HTR-8/SVneo (cell line): ENCODE results near the gene ASAH2.
"Not testable (repeated sequence)": the region's sequence is repeated elsewhere in the genome, so short reads cannot be mapped to it uniquely, and the experiment has no call there.

Source experiments
- DNase-seq: peaks from one replicate; pipeline ENCODE4 v3.0.0; 2011; ENCODE audit warnings: low spot score, mixed read lengths; ENCODE audit not compliant: insufficient read length
- FAIRE-seq: peaks from 2 replicates; lab custom pipeline; 2011; peaks lifted over from hg19 to GRCh38; lab: Jason Lieb, UNC

The ASAH2 gene

DNA sequence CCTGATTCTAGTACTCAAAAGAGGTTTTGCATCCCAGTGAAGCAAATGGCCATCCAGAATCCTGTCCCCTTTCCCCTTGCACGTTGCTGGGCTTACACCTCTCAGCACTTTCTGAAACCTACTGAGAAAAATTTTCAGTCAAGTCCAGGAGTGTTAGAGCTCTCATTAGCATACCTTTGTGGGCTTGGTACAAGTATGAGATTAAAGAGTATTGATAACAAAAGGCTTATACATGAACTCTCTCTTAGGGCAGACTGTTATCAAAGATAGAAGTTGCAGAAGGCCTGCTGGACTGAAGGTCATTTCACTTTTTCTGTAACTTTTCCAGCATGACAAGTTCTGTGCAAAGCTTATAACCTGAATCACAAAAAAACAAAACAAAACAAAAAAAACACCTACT is at the start of gene ASAH2:
ASAH2 (minus strand) TSS at position 123 of the 400 bp plus-strand sequence. CDS start 2,906 bp downstream, outside the sequence.
- DNase-seq, result no peak
- no peak for FAIRE-seq

DNA sequence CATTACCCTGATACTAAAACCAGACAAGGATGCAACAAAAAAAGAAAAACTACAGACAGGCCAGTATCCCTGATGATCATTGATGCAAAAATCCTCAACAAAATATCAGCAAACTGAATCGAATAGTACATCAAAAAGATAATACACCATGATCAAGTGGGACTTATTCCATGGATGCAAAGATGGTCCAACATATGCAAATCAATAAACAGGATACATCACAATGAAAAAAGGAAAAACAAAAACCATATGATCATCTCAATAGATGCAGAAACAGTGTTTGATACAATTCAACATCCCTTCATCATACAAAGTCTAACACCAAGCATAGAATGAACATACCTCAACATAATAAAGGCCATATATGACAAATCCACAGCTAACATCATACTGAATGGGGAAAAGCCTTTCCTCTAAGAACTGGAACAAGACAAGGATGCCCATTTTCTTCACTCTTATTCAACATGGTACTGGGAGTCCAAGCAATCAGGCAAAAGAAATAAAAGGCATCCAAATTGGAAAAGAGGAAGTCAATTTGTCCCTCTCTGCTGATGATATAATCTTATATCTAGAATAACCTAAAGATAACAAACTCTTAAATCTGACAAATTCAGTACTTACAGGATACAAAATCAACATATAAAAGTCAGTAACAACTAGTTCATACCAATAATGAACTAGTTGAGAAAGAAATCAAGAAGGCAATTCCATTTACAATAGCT is 48.8 kb upstream of the ASAH2 start:
- DNase-seq, result no peak
- FAIRE-seq, result no peak

DNA sequence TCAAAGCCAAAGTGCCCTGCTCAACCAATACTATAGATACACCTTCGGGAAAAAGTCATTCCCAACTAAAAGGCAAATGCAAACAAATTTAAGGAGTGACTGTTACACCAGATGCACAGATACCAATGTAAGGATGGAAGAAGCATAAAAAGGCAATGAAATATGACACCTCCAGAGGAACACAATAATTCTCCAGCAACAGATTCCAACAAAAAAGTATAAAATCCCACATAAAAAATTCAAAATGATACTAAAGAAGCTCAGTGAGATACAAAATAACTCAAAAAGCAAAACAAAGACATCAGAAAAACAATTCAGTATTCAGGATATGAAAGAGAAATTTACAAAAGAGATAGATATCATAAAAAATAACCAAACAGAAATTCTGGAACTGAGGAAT is 44.1 kb upstream of the ASAH2 start:
- FAIRE-seq, result no peak
- no peak for DNase-seq

DNA sequence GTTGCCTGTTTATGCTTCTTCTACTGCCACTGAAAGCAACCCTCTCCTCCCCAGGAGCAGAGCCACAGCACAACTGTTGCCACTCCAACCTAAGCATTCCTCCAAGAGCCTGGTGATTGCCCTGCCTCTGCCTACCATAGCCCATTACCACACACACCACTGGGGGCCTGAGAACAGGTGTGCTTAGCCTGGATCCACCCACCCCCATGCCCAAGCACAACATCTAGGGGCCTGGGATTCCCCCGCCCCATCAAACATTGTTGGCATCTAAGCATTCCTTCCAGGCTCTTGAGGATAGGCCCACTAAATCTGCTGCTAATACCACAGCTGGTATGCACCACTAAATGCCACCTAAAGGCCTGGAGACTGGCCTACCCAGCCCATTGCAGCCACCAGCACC is 43.3 kb upstream of the ASAH2 start:
- FAIRE-seq, result no peak
- no peak for DNase-seq

DNA sequence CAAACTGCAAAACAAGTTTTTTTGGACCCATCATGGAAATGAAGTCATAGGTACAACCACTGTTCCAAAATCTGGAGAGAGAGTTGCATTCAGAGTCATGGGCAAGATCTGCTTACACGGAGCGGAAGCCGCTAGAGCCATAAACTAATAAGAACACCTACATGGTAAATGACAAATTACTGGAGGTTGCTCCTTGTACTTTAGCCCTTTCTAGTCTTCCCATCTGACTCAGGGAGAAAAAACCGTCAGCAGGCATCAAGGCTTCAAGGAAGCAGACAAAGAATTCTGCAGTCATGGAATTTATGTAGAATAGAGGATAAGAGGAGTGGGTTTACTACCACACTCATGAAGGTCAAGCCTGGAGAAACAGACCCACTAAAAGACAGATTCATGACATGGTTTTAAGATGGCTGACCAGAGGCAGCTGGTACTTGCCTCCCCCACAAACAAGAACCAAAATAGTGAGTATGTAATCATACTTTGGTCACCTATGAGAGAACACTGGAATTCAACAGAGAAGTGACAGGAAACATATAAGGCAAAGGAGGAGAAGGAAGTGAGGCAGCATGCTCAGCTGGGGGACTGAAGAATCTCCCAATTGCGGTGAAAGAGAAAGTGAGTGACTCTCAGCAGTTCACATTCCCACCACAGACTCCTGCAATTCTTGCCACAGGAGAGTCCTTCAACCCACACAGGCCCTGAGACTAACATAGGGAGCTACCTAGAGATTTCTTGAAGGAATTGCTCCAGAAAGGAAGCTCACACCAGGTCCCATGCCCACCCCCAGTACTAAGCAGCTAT is 42.4 kb upstream of the ASAH2 start:
- FAIRE-seq (no peak), DNase-seq (no peak)

DNA sequence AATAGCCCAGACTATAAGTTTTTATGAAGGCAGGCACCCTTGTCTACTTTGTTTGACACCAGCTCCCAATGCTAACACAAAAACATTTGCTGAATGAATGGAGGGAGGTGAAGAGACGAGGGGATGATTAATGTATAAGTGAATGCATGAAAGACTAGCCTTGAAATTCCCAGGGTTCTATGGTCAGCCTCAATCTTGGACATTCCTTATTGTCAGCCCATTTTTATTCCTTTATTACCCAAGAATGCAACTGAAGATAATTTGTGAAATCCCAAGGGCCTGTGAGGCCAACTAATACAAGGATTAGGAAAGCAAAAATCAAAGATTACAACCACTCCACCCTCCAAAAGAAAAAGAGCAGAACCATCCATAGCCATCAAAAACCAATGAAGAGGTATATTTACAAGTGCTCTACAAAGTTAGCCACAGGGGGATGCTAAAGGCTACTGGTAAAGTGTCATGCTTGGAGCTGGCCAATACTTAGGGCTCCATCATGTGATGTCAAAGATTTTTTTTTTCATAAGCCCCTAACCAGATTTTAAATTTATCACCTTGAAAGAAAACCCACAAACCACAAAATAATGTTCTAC is 40.0 kb upstream of the ASAH2 start:
- DNase-seq, result no peak
- FAIRE-seq, result no peak

DNA sequence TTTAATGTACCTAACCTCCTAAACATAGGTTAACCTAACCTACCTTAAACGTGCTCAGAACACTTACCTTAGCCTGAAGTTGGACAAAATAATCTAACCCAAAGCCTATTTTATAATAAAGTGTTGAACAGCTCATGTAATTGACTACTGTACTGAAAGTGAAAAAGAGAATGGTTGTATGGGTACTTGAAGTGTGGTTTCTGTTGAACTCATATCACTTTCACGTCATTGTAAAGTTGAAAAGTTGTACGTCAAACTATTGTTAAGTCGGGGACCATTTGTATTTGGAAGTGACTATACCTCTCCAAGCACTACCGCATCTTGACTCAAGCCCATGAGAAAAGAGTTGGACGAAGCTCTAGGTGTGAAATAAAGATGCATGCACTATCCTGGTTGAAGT is 37.9 kb upstream of the ASAH2 start:
- no peak for DNase-seq
- no peak for FAIRE-seq

DNA sequence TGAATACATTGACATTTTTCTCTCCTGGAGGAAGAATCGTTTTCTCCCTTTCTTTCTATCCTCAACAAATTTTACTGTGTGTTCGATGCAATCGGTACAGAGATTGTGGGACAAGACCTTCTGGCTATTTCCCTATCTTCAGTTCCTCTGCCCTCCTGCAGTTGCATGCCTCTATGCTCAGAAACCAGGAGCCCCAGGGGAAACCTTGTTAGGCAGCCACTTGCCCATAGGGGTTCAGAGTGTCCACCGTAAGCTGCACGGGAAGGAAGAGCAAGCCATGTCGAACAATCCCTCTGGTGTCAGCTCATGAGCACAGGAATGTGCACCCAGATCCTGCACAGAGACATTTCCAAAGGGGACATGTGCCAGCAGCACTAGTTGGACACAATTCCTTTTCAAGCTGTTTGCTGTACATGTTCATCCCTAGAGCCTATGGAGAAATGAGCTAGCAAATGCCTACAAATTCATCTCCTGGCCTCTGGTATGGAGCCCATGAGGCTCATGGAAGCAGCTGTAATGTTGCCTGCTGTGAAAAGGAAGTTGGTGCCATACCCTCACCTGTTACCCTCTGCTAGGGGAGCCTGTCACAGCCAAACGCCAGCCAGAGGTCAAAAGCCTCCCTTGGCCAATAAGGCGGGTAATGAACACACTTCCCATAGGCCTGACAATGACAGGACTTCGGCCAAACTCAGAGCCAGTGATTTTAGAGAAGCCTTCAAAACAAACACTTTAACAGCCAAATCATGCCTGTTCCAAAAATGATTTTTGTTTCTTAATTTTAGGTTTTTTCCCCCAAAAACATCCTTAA is 35.9 kb upstream of the ASAH2 start:
- no peak for DNase-seq
- FAIRE-seq, result no peak

DNA sequence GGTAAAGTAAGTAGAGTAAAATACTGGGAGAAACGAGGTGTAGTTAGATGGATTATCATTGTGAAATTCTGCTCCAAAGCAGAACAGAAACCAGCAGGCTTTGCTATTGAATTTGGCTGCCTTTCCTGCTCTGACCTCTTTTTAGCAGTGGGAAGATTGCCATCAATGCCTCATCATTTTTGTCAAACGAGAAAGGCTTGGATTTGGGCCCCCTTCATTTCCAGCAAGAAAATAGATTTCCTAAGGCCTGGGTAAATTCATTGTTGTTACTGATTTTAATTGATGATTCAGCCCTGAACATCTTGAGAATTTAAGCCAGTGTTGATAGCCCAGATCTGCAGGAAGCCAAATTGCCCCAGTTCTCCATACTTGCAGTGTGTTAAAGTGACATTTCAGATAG is 35.2 kb upstream of the ASAH2 start:
- DNase-seq (no peak), FAIRE-seq (no peak)

DNA sequence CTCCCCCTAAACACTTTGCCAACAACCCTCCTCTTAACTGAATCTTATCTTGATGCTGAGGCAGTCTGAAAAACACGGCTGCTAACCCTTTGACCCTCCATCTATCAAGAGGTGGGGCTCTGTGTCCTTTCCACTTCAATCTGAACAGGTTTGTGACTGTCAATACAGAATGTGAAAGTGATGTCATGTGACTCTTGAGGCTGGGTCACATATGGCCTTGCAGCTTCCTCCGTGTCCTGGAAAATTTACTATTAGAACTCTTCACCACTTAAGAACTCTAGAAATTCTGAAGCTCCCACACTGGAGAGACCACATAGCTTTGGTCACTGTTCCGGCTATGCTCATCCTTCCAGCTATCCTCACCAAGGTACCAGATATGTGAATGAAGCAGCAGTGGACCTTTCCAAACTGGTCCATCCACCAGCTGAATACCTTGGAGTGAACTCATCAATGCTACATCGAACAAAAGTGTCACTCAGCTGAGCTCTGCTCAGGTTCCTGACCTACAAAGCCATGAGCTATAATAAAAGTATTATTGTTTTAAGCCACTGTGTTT is 30.7 kb upstream of the ASAH2 start:
- DNase-seq (no peak), FAIRE-seq (no peak)

DNA sequence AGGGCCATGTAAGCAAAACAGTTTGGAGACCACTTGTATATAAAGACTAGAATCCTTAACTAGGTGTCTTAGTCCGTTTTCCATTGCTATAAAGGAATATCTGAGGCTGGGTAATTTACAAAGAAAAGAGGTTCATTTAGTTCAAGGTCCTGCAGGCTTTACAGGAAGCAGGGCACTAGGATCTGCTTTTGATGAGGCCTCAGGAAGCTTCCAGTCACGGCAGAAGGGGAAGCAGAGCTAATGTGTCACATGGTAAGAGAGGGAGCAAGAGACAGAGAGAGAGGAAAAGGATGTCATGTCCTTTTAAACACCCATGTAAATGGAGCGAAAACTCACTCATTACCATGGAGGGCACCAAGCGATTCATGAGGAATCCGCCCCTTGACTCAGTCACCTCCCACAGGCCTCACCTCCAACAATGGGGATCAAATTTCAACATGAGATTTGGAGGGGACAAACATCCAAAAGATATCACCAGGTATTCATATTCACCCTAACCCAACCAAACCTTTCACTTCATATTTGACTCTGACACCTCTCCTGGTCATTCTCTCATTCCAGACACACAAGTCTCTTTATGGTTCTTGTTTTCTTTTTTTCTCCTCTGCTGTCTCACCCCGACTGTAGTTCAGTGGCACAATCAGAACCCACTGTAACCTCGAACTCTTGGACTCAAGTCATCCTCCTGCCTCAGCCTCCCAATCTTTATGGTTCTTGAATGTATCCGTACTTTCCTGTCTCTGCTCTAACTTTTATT is 30.1 kb upstream of the ASAH2 start:
- no peak for FAIRE-seq

DNA sequence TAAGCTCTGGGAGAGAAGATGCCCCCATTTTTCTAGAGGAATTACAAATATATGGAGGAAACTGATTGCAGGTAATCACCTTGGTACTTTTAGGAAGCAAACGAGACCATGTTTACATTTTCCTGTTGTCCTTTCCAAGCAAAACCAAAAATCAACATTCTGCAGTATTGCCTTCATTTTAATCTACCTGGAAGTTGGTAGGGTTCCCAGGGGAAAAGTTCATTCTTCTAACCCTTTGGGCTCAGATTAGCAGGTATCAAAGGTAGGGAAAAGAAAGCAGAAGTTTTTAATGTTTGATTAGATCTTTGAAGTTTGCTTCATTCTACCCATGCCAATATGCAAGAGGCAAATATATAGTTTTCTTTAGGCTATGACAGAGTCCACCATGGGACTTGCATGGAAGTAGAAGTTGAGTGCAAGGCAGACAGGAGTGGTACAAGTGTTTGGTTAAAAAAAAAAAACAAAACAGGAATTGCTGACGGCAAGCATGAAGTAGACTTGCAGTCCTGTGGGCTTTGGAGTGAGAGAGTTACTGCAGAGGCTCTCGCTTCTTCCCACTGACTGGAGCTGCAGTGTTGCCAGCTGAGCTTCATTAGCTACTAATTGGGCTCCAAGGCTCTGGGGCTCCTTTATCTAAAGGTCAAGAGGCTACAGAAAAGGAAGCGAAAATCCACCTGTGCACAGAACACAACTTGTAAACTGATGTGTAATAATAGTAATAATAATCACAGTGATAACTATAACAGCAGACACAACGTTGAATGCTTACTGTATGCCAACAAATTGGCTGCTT is 28.9 kb upstream of the ASAH2 start:
- FAIRE-seq (no peak), DNase-seq (no peak)

More for the DNA sequence above, 30.1 kb upstream of the ASAH2 start:
- no peak for DNase-seq

DNA sequence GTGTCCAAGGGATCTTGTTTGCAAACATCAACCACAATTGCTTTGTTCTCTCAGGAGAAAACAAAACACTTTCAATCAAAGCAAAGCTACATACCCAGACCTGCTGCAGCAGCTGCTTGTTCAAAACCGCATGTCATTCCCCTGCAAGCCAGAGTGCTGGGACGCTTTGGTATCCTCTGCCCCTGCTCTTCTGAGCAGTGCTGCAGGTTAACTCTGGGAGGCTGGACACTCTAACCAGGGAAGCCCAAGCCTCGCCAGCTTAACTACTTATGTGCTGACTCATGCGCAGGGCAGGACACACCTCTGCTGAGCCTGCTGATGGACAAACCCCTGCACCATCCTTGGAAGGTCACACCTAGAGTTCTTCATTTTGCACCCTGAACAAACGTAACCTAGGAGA is 28.2 kb upstream of the ASAH2 start:
- FAIRE-seq, result no peak
- DNase-seq, result no peak

DNA sequence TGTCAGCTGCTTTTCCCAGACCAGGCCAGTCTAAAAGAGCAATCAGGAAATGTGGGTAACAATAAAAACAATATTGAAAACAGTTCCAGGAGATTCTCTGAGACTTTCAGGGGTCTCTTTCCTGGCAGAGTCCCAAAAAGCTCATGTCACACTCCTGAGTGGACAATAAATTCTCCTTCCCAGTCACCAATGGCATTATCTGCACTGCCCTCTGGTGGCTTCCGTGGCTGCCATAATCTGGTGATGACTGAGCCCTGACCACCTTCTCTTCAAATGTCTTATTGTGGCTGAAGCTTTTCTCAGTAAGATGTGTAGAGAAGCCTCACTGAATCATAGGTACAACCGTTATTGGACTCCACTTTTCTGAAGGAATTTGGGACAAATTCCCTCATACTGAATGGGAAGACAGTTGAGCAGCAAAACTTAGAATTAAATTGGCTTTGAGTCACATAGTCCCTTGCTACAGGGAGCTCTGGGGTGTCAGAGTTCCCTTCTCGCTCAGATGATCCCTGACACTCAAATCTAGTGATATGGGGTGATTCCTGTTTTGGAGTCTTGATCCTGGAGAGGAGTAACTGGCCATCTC is 24.4 kb upstream of the ASAH2 start:
- no peak for FAIRE-seq
- DNase-seq, result peak; percentile 7

DNA sequence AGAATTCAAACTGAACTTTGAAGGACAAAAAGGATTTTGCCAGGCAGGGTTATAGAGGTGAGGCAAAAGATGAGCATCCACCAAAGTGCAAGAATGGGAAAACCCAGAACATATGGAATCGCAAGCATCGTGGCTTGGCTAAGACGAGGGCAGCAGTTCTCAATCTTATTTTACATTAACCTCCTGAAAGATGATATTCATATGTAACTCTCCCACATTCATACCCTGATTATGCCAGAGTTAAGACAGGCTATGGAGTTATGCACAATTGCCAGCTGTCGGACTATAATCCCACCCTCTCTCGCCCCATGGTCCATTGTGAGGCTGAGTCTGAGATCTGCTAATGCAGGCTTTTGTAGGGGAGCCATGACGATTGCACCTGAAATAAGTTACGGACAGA is 21.2 kb upstream of the ASAH2 start:
- no peak for FAIRE-seq
- no peak for DNase-seq

DNA sequence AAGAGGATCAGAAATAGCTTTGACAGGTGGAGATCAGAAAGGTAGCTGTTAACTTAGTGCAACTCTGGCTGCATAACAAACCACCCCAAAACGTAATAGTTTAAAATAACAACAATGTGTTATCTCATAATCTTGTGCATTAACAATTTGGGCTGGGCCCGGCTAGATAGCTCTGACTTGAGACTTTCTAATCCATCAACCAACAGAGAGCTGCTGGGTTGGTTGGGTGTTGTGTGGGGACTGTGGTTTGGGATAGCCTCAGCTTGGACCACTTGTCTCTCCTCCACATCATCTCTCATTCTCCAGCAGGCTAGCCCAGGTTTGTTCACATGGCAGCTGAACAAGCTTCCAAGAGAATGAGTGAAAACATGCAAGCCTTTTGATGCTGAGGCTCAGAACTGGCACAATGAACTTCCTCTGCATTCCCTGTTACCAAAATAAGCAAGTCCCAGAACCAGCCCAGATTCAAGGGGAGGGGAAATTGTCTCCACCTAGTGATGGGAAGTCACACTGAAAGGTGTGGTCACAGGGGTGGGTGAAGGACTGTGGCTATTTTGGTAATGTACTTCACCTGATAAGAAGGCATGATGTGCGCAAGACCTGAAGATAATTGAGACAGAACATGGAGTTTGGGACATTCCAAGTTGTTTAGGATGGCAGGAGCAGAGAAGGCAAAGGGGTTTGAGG is 20.4 kb upstream of the ASAH2 start:
- DNase-seq (no peak), FAIRE-seq (no peak)

DNA sequence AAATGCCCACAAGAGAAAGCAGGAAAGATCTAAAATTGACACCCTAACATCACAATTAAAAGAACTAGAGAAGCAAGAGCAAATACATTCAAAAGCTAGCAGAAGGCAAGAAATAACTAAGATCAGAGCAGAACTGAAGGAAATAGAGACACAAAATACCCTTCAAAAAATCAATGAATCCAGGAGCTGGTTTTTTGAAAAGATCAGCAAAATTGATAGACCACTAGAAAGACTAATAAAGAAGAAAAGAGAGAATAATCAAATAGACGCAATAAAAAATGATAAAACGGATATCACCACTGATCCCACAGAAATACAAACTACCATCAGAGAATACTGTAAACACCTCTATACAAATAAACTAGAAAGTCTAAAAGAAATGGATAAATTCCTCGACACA is 16.6 kb upstream of the ASAH2 start:
- FAIRE-seq, DNase-seq: not testable (repeated sequence)

DNA sequence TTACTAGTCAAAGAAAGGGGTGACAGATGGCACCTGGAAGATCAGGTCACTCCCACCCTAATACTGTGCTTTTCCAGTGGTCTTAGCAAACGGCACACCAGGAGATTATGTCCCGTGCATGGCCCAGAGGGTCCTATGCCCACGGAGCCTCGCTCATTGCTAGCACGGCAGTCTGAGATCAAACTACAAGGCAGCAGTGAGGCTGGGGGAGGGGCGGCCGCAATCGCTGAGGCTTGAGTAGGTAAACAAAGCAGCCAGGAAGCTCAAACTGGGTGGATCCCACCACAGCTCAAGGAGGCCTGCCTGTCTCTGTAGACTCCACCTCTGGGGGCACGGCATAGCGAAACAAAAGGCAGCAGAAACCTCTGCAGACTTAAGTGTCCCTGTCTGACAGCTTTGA is 11.3 kb upstream of the ASAH2 start:
- not testable (repeated sequence) for DNase-seq, FAIRE-seq
